ENCODE results near the gene KIF6. TPM values are rescaled to one million over a fixed set of nuclear protein-coding genes. Genes with fewer than 3 reads are reported as not detected.
A peak's percentile ranks its signal among the peaks of the same experiment; 100 is the strongest.

KIF6 gene
- polyA plus RNA-seq, 1 donor (not counting 4 experiments of a cell fraction or from before 2014, with no cell fraction given), result 0.14 TPM

GRCh38 chr6:39428152-39428551 lies 297.1 kb downstream of the KIF6 start:
- no peaks in the 10 kb centered on the region for H3K27me3 ChIP-seq (ENCODE audit: control insufficient read depth, extremely low read depth, insufficient read depth, low read length)
- peak overlapping the region; percentile 19 for H3K27ac ChIP-seq (ENCODE audit: control insufficient read depth, insufficient read depth, low read length)
- H3K9me3 ChIP-seq (ENCODE audit: control insufficient read depth, low read depth, low read length), result no peaks in the 10 kb centered on the region
- no peaks in the 10 kb centered on the region for H3K79me2 ChIP-seq (ENCODE audit: control insufficient read depth, insufficient read depth, low read length)
- dilution Hi-C loops (cut with MboI; ENCODE audit: extremely low pct_ligation_motif_present, low sequenced_read_pairs), result no loop called here
- DNase-seq (ENCODE audit: low read depth, low spot score), result no peak
- peak overlapping the region; percentile 21 for H2AFZ ChIP-seq (ENCODE audit: control insufficient read depth, low read length)
- FAIRE-seq, result peak; percentile 63
- peak overlapping the region; percentile 44 for H3K4me2 ChIP-seq (ENCODE audit: control insufficient read depth, extremely low read depth, insufficient read depth, low read depth, low read length)
- H4K20me1 ChIP-seq (ENCODE audit: control insufficient read depth, extremely low read depth, insufficient read depth, low read length), result no peaks in the 10 kb centered on the region
- no peaks in the 10 kb centered on the region for H3K36me3 ChIP-seq (ENCODE audit: control insufficient read depth in 2 of 2, extremely low read depth in 1 of 2, insufficient read depth in 2 of 2, low read length in 2 of 2)
- H3K4me3 ChIP-seq (ENCODE audit: control insufficient read depth in 2 of 3, extremely low read depth in 1 of 3, insufficient read depth in 2 of 3, low read depth in 1 of 3, low read length in 3 of 3), result no peak overlapping the region
- no peak overlapping the region for H3K9ac ChIP-seq (ENCODE audit: control insufficient read depth, extremely low read depth, insufficient read depth, low read length)
- no peaks in the 10 kb centered on the region for H3K9me1 ChIP-seq (ENCODE audit: control insufficient read depth, extremely low read depth, insufficient read depth, low read length)
- peaks cover 34% of the 10 kb centered on the region for H3K4me1 ChIP-seq (ENCODE audit: control insufficient read depth, extremely low read depth, insufficient read depth, low read length)
- TF ChIP-seq EZH2 (IDR thresholded peaks at IDR 0.05; ENCODE audit: low read length) (no peak), CTCF (optimal IDR thresholded peaks at IDR 0.05 in 1 of 3, IDR thresholded peaks at IDR 0.05 in 1 of 3, conservative IDR thresholded peaks at IDR 0.05 in 1 of 3; ENCODE audit: extremely low read depth in 1 of 3, insufficient read depth in 2 of 3, low read length in 3 of 3) (no peak)

GRCh38 chr6:39426073-39426456 lies 299.1 kb downstream of the KIF6 start:
- peaks cover 27% of the 10 kb centered on the region for H3K4me1 ChIP-seq (ENCODE audit: control insufficient read depth, extremely low read depth, insufficient read depth, low read length)
- no peaks in the 10 kb centered on the region for H3K9me3 ChIP-seq (ENCODE audit: control insufficient read depth, low read depth, low read length)
- no peak for TF ChIP-seq CTCF (optimal IDR thresholded peaks at IDR 0.05 in 1 of 3, IDR thresholded peaks at IDR 0.05 in 1 of 3, conservative IDR thresholded peaks at IDR 0.05 in 1 of 3; ENCODE audit: extremely low read depth in 1 of 3, insufficient read depth in 2 of 3, low read length in 3 of 3)
- TF ChIP-seq EZH2 (IDR thresholded peaks at IDR 0.05; ENCODE audit: low read length), result no peak
- peak overlapping the region; percentile 76 for H3K4me2 ChIP-seq (ENCODE audit: control insufficient read depth, extremely low read depth, insufficient read depth, low read depth, low read length)
- H3K9ac ChIP-seq (ENCODE audit: control insufficient read depth, extremely low read depth, insufficient read depth, low read length), result peak overlapping the region; percentile 29
- dilution Hi-C loops (cut with MboI; ENCODE audit: extremely low pct_ligation_motif_present, low sequenced_read_pairs), result no loop called here
- peak overlapping the region; percentile 74 for H3K27ac ChIP-seq (ENCODE audit: control insufficient read depth, insufficient read depth, low read length)
- peak overlapping the region; percentile 73 for H2AFZ ChIP-seq (ENCODE audit: control insufficient read depth, low read length)
- no peaks in the 10 kb centered on the region for H3K27me3 ChIP-seq (ENCODE audit: control insufficient read depth, extremely low read depth, insufficient read depth, low read length)
- H3K4me3 ChIP-seq (ENCODE audit: control insufficient read depth in 2 of 3, extremely low read depth in 1 of 3, insufficient read depth in 2 of 3, low read depth in 1 of 3, low read length in 3 of 3), result no peak overlapping the region
- H3K36me3 ChIP-seq (ENCODE audit: control insufficient read depth in 2 of 2, extremely low read depth in 1 of 2, insufficient read depth in 2 of 2, low read length in 2 of 2), result no peaks in the 10 kb centered on the region
- peak; percentile 59 for DNase-seq (ENCODE audit: low read depth, low spot score)
- no peaks in the 10 kb centered on the region for H4K20me1 ChIP-seq (ENCODE audit: control insufficient read depth, extremely low read depth, insufficient read depth, low read length)
- H3K9me1 ChIP-seq (ENCODE audit: control insufficient read depth, extremely low read depth, insufficient read depth, low read length), result no peaks in the 10 kb centered on the region
- no peaks in the 10 kb centered on the region for H3K79me2 ChIP-seq (ENCODE audit: control insufficient read depth, insufficient read depth, low read length)
- FAIRE-seq, result peak; percentile 86
